Aortic smooth muscle cell (primary cell): ENCODE measurements around the gene SUOX. TPM values are rescaled to one million over a fixed set of nuclear protein-coding genes. Genes with fewer than 3 reads are reported as not detected.

ENCODE experiments used
- total RNA-seq: library from RNA; depleted of rRNA; stranded (reverse); fragments of >200 nt; gene quantifications from 2 replicates; pipeline ENCODE4 v1.2.3, GENCODE V29; 2014

Gene SUOX
- 9.2 and 12.0 TPM in 2 replicates for total RNA-seq

GRCh38 chr12:55996715-55997534, at the start of gene SUOX:
Gene SUOX (plus strand): TSS chr12:55997276. CDS start chr12:56002222, 4,946 bp downstream.

GRCh38 chr12:55965941-55966407, 31.1 kb upstream of the SUOX start, which contains the start of gene PMEL:
Gene PMEL (minus strand): TSS chr12:55966042. CDS start chr12:55966011, 31 bp downstream.

GRCh38 chr12:55966408-55967281, 30.4 kb upstream of the SUOX start, which contains the start of gene CDK2:
Gene CDK2 (plus strand): TSS chr12:55966830. CDS start chr12:55967009, 179 bp downstream.

GRCh38 chr12:55973599-55974307, 23.3 kb upstream of the SUOX start, which contains the start of gene RAB5B:
Gene RAB5B (plus strand): TSS chr12:55974078. CDS start chr12:55986961, 12,883 bp downstream.

GRCh38 chr12:56020423-56021184, 23.5 kb downstream of the SUOX start, which contains the start of gene IKZF4:
Gene IKZF4 (plus strand): TSS chr12:56021043. CDS start chr12:56021494, 451 bp downstream.

GRCh38 chr12:56041552-56042429, 44.7 kb downstream of the SUOX start, which contains the start of gene RPS26:
Gene RPS26 (plus strand): TSS chr12:56041918. CDS start chr12:56042167, 249 bp downstream.

Other genes starting within 250 kb of the SUOX start
- gene SARNP, start 179.6 kb upstream of the SUOX start, total RNA-seq = 111 and 113 TPM in 2 replicates
- 32.1 and 34.0 TPM in 2 replicates for gene ORMDL2, start 179.2 kb upstream of the SUOX start, total RNA-seq
- gene DNAJC14, start 167.7 kb upstream of the SUOX start, total RNA-seq = 56.0 and 69.4 TPM in 2 replicates
- 6.7 and 11.0 TPM in 2 replicates for gene MMP19, start 154.3 kb upstream of the SUOX start, total RNA-seq
- 37.4 and 38.1 TPM in 2 replicates for gene PYM1, start 69.4 kb upstream of the SUOX start, total RNA-seq
- gene DGKA, start 66.1 kb upstream of the SUOX start, total RNA-seq = 47.6 and 81.6 TPM in 2 replicates
- gene PMEL, start 31.2 kb upstream of the SUOX start, total RNA-seq = 0.26 and 1.2 TPM in 2 replicates
- 14.1 and 27.6 TPM in 2 replicates for gene CDK2, start 30.4 kb upstream of the SUOX start, total RNA-seq
- gene RAB5B, start 23.2 kb upstream of the SUOX start, total RNA-seq = 40.0 and 62.2 TPM in 2 replicates
- 1.1 and 2.5 TPM in 2 replicates for gene IKZF4, start 23.8 kb downstream of the SUOX start, total RNA-seq
- 63.3 and 80.3 TPM in 2 replicates for gene RPS26, start 44.6 kb downstream of the SUOX start, total RNA-seq
- gene ERBB3, start 82.9 kb downstream of the SUOX start, total RNA-seq = 0.19 and 3.6 TPM in 2 replicates
- gene PA2G4, start 107.3 kb downstream of the SUOX start, total RNA-seq = 129 and 141 TPM in 2 replicates
- 3,729 and 3,955 TPM in 2 replicates for gene RPL41, start 119.4 kb downstream of the SUOX start, total RNA-seq
- gene ZC3H10, start 121.0 kb downstream of the SUOX start, total RNA-seq = 6.8 and 7.9 TPM in 2 replicates
- 209 and 236 TPM in 2 replicates for gene ESYT1, start 131.0 kb downstream of the SUOX start, total RNA-seq
- gene MYL6B, start 155.3 kb downstream of the SUOX start, total RNA-seq = 93.8 and 98.2 TPM in 2 replicates
- 3,015 and 3,100 TPM in 2 replicates for gene MYL6, start 161.1 kb downstream of the SUOX start, total RNA-seq
- gene SMARCC2, start 192.2 kb downstream of the SUOX start, total RNA-seq = 47.4 and 50.4 TPM in 2 replicates
- 109 and 127 TPM in 2 replicates for gene RNF41, start 224.6 kb downstream of the SUOX start, total RNA-seq
- 31.9 and 33.2 TPM in 2 replicates for gene NABP2, start 227.1 kb downstream of the SUOX start, total RNA-seq
- gene SLC39A5, start 232.8 kb downstream of the SUOX start, total RNA-seq = 0.25 TPM in 1 of 2 replicates, not detected in the other